Activated CD4-positive, alpha-beta T cell treated with anti-CD3 and anti-CD28 coated beads for 1 hour (primary cell): ENCODE measurements around the gene WIPF3.

ENCODE experiments used
- DNase-seq: peaks from one replicate; pipeline ENCODE4 v3.0.0-alpha.2; 2020

WIPF3 gene

GRCh38 chr7:29809533-29810155 is 3.3 kb downstream of the WIPF3 start:
- DNase-seq = no peak

- DNase-seq = no peak
These were observed 4.0 kb downstream of the WIPF3 start for GRCh38 chr7:29810297-29810696.

GRCh38 chr7:29810813-29811482 is 4.6 kb downstream of the WIPF3 start:
- no peak for DNase-seq

GRCh38 chr7:29811586-29811985 is 5.3 kb downstream of the WIPF3 start:
- DNase-seq = no peak

GRCh38 chr7:29812185-29812876 is 6.0 kb downstream of the WIPF3 start:
- no peak for DNase-seq

GRCh38 chr7:29815181-29816105 is 9.1 kb downstream of the WIPF3 start:
- no peak for DNase-seq

GRCh38 chr7:29818308-29818707 is 12.0 kb downstream of the WIPF3 start:
- no peak for DNase-seq

- no peak for DNase-seq
These were observed 19.6 kb downstream of the WIPF3 start for GRCh38 chr7:29825775-29826529.

- no peak for DNase-seq
These were observed 20.2 kb downstream of the WIPF3 start for GRCh38 chr7:29826530-29826822.

- DNase-seq = no peak
These were observed 20.6 kb downstream of the WIPF3 start for GRCh38 chr7:29826904-29827303.

- no peak for DNase-seq
These were observed 25.4 kb downstream of the WIPF3 start for GRCh38 chr7:29831705-29832104.

GRCh38 chr7:29833929-29834328 is 27.6 kb downstream of the WIPF3 start:
- DNase-seq = no peak

GRCh38 chr7:29835718-29836117 is 29.4 kb downstream of the WIPF3 start:
- no peak for DNase-seq

GRCh38 chr7:29839302-29839701 is 33.0 kb downstream of the WIPF3 start:
- no peak for DNase-seq

- DNase-seq = no peak
These were observed 33.6 kb downstream of the WIPF3 start for GRCh38 chr7:29839921-29840320.

GRCh38 chr7:29840701-29841100 is 34.4 kb downstream of the WIPF3 start:
- no peak for DNase-seq

- no peak for DNase-seq
These were observed 35.8 kb downstream of the WIPF3 start for GRCh38 chr7:29841926-29842701.

- no peak for DNase-seq
These were observed 36.8 kb downstream of the WIPF3 start for GRCh38 chr7:29843093-29843492.

- DNase-seq = no peak
These were observed 37.4 kb downstream of the WIPF3 start for GRCh38 chr7:29843726-29844125.

GRCh38 chr7:29844559-29844958 is 38.3 kb downstream of the WIPF3 start:
- DNase-seq = no peak

- no peak for DNase-seq
These were observed 41.2 kb downstream of the WIPF3 start for GRCh38 chr7:29847496-29847895.

GRCh38 chr7:29847916-29848315 is 41.6 kb downstream of the WIPF3 start:
- no peak for DNase-seq
